AG04449 (cell line): ENCODE measurements around the gene TOMM7.

Experiments
- CTCF ChIA-PET: fragments of 350-600 bp; formaldehyde crosslinking; extraction: SDS; loops from one replicate; lab custom pipeline; 2021; ENCODE audit warnings: antibody characterized with exemption; lab: Yijun Ruan, JAX
- POLR2A ChIA-PET: fragments of 400-600, 350-600 bp; formaldehyde crosslinking; extraction: SDS; loops from one replicate; lab custom pipeline; 2020; ENCODE audit warnings: antibody characterized with exemption, inconsistent platforms; lab: Yijun Ruan, JAX
- DNase-seq: peaks from one replicate; pipeline ENCODE4 v3.0.0-alpha.2; 2010; ENCODE audit warnings: low read depth, low spot score
- H3K4me3 ChIP-seq: 2 replicates; pipeline ENCODE4 v1.5.1; 2011; ENCODE audit warnings: low read depth, mild to moderate bottlenecking, control low read depth, low read length
- CTCF ChIP-seq: IDR thresholded peaks from one replicate; pipeline ENCODE4 v1.5.1; 2011; ENCODE audit warnings: mild to moderate bottlenecking, moderate library complexity, low read length, control low read depth, inconsistent platforms; ENCODE audit not compliant: insufficient read depth; ENCODE audit errors: missing control alignments

The TOMM7 gene

GRCh38 chr7:22822486-22823141, at the start of gene TOMM7:
Gene TOMM7, minus strand, starts transcription at chr7:22822849. Its CDS starts 70 bp downstream, at chr7:22822779.
- POLR2A ChIA-PET = interaction anchor here (2.1 to 2.8 kb wide), 2 partner anchors 11 to 262 kb away, joined by 6 to 11 read pairs; no protein-coding TSS in a partner anchor
- CTCF ChIA-PET = interaction anchor here (1.1 to 5.2 kb wide), 8 partner anchors 10 to 264 kb away, joined by 4 to 27 read pairs (median 6); no protein-coding TSS in a partner anchor
- peak; percentile 76 for DNase-seq
- TF ChIP-seq CTCF = peak; percentile 19
- H3K4me3 ChIP-seq = peak within 1 kb of the TSS; percentile 96

GRCh38 chr7:22872096-22872807, 49.6 kb upstream of the TOMM7 start:
- no peak for TF ChIP-seq CTCF
- ChIA-PET POLR2A (no interaction called here), CTCF (interaction anchor here (1.6 to 2.6 kb wide), 2 partner anchors 12 to 183 kb away, joined by 3 to 7 read pairs; no protein-coding TSS in a partner anchor)
- no peak for DNase-seq
- no peak overlapping the region for H3K4me3 ChIP-seq

GRCh38 chr7:22871661-22872060, 49.0 kb upstream of the TOMM7 start:
- ChIA-PET CTCF (interaction anchor here (2.6 to 3.2 kb wide), 2 partner anchors 11 to 184 kb away, joined by 7 to 12 read pairs; no protein-coding TSS in a partner anchor), POLR2A (no interaction called here)
- no peak for DNase-seq
- TF ChIP-seq CTCF = no peak
- no peak overlapping the region for H3K4me3 ChIP-seq

- ChIA-PET POLR2A (no interaction called here), CTCF (interaction anchor here (0.9 to 3.2 kb wide), 5 partner anchors 10 to 310 kb away, joined by 3 to 12 read pairs (median 3); no protein-coding TSS in a partner anchor)
- no peak for DNase-seq
- H3K4me3 ChIP-seq = no peak overlapping the region
- TF ChIP-seq CTCF = no peak
Measured at GRCh38 chr7:22868509-22868908, 45.9 kb upstream of the TOMM7 start.

- DNase-seq = no peak
- CTCF ChIA-PET = interaction anchor here (0.6 to 2.1 kb wide), 6 partner anchors 9 to 309 kb away, joined by 3 to 5 read pairs (median 3); no protein-coding TSS in a partner anchor
Measured at GRCh38 chr7:22867589-22867988, 44.9 kb upstream of the TOMM7 start.

More at GRCh38 chr7:22867589-22867988, 44.9 kb upstream of the TOMM7 start:
- H3K4me3 ChIP-seq = no peak overlapping the region
- POLR2A ChIA-PET = no interaction called here
- TF ChIP-seq CTCF = no peak
